MV-4-11 (cell line): Measurements from ENCODE around the gene DNAH6.
"Not testable (repeated sequence)": the region's sequence is repeated elsewhere in the genome, so short reads cannot be mapped to it uniquely, and the experiment has no call there.

Experiments used
- DNase-seq: peaks from one replicate; lab custom pipeline; 2025; lab: John Stamatoyannopoulos, UW

Gene DNAH6

GRCh38 chr2:84741182-84741822, 225.0 kb downstream of the DNAH6 start:
- peak; percentile 48 for DNase-seq

DNA sequence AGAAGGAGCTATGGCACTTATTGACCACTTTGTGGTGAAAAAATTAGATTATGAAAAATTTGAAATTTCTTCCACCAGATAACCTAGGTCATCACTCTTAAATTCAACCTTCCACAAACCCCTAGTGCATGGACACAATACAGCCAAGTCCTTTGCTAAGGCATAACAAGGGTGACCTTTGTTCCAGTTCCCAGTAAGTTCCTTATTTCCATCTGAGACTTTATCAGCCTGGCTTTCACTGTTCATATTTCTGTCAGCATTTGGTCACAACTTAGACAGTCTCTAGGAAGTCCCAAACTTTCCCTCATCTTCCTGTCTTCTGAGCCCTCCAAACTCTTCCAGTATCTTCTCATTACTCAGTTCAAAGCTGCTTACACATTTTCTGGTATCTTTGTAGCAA, 232.0 kb downstream of the DNAH6 start:
- DNase-seq: no peak

- no peak for DNase-seq
Observed at GRCh38 chr2:84749442-84749841, 233.1 kb downstream of the DNAH6 start.

DNA sequence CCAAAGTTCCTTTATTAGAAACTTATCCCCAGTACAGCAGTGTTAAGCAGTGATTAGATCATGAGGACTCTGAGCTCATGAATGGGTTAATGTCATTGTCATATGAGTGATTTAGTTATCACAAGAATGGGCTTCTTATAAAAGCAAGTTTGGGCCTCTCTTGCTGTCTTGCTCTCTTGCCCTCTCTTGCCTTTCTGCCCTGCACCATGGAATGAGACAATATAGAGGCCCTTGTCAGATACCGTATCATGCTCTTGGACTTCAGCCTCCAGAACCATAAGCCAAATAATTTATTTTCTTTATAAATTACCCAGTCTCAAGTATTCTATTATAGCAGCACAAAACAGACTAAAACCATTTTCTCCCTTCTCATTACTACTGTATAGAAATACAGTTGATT, 238.8 kb downstream of the DNAH6 start:
- DNase-seq: no peak

GRCh38 chr2:84757648-84758047, 241.3 kb downstream of the DNAH6 start:
- DNase-seq: no peak

DNA sequence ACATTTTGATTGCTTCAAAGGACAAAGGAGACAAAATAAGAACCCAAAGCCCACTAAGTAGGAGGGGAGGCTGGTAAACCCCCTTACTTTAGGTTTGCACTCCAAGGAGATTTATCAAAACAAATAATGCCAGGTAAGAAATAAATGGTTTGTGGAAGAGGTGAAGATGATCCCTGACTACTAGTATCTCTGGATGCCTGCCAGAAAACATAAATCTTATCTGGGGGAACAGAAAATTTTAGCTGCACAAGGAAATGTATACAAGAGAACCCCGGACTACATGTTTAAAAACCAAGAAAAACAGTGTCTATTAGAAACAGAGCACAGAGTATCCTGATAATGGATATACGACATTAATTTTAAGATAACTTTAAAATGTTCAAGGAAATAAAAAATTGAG, 250.5 kb downstream of the DNAH6 start:
- no peak for DNase-seq

GRCh38 chr2:84768840-84769239, 252.5 kb downstream of the DNAH6 start:
- DNase-seq: no peak

DNA sequence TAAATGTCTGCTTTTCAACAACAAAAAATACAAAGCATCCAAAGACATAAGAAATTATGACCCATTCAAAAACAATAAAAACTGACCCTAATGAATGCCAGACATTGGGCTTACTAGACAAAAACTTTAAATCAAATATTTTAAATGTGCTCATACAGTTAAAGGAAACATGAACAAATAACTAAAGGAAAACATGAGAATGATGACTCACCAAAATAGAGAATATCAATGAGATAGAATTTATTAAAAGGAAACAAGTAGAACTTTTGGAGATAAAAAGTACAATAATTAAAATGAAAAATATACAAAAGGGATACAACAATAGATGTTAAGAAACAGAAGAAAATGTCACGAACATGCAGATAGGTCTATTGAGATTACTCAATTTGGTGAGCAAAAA, 254.0 kb downstream of the DNAH6 start:
- no peak for DNase-seq

- DNase-seq: no peak
Observed at GRCh38 chr2:84771251-84771650, 255.0 kb downstream of the DNAH6 start.

GRCh38 chr2:84773562-84773961, 257.3 kb downstream of the DNAH6 start:
- not testable (repeated sequence) for DNase-seq

DNA sequence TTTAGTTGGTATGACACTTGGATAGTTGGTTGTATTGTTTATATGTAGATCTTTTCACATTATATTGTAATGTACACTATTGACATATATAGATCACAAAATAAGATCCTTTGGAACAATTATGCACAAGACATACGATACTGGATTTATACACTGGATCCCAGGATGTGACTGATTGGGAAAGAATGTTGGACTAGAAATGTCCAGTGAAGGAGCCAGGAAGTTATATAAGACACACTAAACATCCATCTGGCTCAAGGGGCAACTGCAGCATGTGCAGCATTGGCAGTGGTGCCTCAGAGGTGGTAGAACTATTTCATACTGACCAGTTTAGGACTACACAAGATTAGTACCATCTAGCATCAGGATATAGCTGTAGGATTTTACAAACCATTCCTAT, 259.7 kb downstream of the DNAH6 start:
- no peak for DNase-seq

DNA sequence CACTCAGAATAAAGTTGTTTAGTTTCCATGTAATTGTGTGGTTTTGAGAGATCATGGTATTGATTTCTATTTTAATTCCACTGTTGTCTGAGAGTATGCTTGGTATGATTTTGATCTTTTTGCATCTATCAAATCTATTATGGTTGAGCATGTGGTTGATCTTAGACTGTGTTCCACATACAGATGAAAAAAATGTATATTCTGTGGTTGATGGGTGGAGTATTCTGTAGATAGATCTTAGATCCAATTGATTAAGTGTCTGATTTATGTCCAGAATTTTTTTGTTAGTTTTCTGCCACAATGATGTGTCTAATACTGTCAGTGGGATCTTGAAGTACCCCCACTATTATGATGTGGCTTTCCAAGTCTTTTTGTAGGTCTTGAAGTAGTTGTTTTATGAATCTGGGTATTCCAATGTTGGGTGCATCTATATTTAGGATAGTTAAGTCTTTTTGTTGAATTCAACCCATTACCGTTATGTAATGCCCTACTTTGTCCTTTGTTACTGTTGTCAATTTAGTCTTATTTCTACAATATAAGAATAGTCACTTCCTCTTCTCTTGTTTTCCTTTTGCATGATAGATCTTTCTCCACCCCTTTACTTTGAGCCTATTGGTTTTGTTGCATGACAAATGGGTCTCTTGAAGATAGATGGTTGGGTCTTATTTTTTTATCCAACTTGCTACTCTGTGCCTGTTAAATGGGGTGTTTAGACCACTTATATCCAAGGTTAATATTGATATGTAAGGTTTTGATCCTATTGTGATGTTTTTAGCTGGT, 262.8 kb downstream of the DNAH6 start:
- peak; percentile 26 for DNase-seq

- no peak for DNase-seq
Observed at GRCh38 chr2:84779781-84780180, 263.5 kb downstream of the DNAH6 start.

DNA sequence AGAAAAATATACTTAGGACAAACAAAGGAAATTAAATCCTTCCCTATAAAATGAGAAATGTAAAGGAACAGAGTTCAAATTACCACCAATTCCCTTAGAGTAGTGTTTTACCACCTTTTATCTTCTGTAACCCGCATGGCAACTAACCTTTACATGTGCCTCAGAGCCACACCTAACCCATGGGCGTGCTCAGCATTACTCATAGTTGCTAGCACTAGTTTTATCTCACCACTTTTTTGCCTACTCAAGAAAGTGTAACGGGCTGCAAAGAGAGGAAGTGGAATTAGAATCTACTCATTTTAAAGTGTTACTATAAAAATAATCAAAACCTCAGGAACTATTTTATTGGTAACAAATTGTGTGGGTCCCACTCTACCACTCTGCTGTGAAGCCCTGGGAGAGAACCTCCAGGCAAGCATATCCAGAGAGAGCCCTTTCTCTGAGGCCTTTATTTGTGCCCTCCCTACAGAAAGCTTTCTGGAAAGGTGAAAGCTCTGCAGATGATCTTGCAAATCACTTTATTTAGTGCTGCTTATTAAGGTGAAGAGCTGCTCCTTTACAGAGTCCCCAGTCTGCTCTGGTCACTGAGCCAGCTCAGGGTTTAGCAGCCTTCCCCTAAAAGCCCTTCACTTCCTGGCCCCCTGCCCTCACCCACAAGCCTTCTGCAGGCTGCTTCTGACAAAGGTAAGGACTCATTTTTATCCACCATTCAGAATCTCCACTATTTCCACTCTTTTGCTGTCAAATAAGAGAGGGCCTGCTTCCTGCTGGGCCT, 265.8 kb downstream of the DNAH6 start:
- peak; percentile 48 for DNase-seq

- no peak for DNase-seq
Observed at GRCh38 chr2:84782717-84783442, 266.6 kb downstream of the DNAH6 start.

DNA sequence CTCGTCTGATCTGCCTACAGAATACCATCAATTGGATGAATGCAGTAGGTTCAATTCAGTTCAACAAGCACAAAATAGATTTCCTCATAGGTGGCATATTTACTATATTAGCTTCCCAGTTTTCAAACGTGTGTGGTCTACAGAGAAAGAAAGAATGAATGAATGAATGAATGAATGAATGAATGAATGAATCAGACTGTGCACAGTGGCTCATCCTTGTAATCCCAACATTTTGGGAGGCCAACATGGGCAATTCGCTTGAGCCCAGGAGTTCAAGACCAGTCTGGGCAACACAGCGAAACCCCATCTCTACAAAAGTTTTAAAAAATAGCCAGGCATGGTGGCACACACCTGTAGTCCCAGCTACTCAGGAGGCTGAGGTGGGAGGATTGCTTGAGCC, 269.7 kb downstream of the DNAH6 start:
- DNase-seq: no peak

DNA sequence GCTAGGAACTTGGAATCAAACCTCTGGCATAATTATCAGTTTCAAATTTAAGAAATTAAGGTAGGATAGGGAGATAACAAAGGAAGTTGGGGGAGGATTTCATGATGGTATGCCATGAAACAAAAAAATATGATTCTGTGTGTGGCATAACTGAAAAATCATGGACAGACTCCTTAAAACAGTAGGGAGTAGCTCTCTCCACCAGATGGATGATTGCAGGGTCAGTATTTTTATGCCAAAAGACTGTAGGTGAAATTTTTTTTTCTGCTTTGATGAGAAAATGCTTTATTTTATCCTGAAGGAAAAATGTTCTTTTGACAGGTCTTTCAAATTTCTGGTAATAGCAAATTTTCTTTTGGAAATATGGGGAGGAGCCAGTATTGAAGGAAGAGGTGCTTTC, 270.3 kb downstream of the DNAH6 start:
- DNase-seq: no peak

DNA sequence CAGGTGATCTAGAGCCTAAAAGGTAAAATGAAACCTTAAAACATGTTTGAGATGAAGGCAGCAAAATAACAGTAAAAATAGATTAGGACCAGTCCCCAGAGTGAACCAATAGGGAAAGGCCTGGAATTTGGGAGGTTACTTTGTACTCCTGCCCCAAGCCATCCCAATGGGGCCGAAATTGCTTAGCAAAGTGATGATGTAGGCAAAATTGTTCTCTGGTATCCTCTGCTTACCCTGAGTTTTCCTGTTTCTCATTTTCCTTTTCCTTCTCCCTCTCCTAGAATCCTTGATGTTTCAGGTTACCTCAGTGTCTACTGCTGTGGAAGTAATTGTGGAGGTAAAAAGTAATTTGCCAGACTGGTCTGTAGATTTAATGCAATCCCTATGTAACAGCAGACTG, 271.7 kb downstream of the DNAH6 start:
- no peak for DNase-seq

DNA sequence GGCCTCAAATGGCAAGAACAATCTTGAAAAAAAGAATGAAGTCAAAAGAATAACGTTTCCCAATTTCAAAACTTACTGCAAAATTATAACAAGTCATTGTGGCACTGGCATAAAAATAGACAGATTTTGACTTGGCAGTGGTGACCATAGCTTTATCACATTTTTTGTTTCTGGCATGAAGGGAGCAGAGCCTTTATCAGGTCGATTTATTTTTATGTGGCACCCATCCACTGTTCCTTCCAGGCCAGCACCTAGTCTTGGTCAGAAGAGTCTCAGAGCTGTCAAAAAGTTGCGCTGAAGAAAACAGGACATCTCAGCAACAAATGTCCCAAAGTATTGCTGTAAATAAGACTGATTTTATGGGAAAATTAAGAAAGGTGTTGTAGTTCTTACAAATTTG, 272.2 kb downstream of the DNAH6 start:
- DNase-seq: no peak

DNA sequence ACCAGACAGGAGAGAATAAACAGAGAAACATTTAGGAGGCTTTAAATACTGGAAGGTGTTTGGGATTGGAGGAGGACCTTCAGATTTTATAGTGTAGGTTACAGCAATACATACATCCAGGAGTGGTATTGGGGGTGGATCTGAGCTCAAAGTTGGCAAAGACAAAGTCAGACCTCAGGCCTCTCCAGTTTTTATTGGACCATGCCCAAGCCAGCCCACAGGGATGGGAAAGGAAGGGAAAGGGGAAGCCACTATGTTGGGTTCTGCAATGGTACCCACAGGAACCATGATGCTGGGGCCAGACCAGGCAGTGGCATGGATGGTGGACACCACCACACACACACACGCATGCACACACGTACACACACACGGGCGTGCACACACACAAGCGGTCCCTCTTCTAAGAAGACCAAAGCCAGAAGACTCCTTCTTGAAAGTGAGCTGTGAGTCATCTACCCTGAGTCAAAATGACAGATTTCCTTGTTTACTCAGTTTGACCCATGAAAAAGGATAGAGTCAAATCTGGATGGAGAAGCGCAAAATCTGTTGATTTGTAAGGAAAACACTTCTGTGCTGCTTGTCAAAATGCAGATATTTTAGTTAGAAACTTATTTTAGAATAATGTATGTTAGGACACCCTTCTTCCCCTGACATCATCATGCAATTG, 276.7 kb downstream of the DNAH6 start:
- DNase-seq: no peak

DNA sequence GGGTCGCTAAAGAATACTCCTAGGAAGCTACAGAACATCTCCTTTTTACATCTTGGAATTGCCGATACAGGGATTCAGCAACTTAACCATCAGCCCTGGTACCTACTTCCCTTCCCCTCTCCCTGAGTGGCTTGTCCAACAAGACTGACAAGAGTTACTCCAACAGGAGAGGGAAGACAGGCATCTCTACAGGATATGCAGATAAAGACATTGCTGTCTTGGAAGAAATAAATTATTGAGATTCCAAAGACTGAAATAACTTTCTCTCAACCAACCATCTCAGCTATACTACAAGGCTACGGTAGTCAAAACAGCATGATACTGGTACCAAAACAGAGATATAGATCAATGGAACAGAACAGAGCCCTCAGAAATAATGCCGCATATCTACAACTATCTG, 277.3 kb downstream of the DNAH6 start:
- no peak for DNase-seq

DNA sequence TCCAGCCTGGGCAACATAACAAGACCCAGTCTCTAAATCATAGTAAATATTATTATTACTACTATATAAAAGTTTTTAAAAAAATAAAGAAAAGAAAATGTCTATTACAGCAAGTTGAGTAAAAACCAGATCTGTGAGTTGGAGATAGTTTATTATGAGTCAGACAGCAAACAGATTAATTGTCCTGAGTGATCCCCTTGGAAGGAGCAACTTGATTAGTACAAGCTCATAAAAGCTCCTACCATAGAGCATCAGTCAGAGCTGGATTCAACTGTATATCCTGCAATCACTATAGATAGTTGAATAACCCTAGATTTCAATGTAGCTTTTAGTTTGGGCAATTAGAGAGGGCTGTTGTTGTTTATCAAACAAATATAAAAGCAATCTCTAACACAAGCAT, 280.5 kb downstream of the DNAH6 start:
- no peak for DNase-seq
